Progenitor cell of endocrine pancreas (in vitro differentiated cells): ENCODE results near the gene HIGD1A. TPM values are rescaled to one million over a fixed set of nuclear protein-coding genes. Genes with fewer than 3 reads are reported as not detected.

ENCODE experiments used
- DNase-seq: peaks from one replicate; pipeline ENCODE4 v3.0.0; 2021; ENCODE audit warnings: low spot score; ENCODE audit not compliant: unreplicated experiment
- H3K27ac Mint-ChIP-seq: 2 replicates; pipeline ENCODE4 v1.8.0; 2021; ENCODE audit warnings: mild to moderate bottlenecking, moderate library complexity, mixed read lengths
- H3K27me3 Mint-ChIP-seq: 2 replicates; pipeline ENCODE4 v1.8.0; 2021; ENCODE audit warnings: mixed read lengths
- H3K36me3 Mint-ChIP-seq: 2 replicates; pipeline ENCODE4 v1.8.0; 2022; ENCODE audit warnings: mixed read lengths; ENCODE audit not compliant: insufficient read depth
- H3K4me1 Mint-ChIP-seq: 2 replicates; pipeline ENCODE4 v1.8.0; 2021; ENCODE audit warnings: low read depth, mixed read lengths
- H3K4me3 Mint-ChIP-seq: 2 replicates; pipeline ENCODE4 v1.8.0; 2021; ENCODE audit warnings: low read depth, mild to moderate bottlenecking, moderate library complexity, mixed read lengths
- H3K9me3 Mint-ChIP-seq: 2 replicates; pipeline ENCODE4 v1.8.0; 2021; ENCODE audit warnings: low read depth, mixed read lengths
- total RNA-seq: library from RNA; stranded (reverse); gene quantifications from 2 replicates; pipeline ENCODE4 v1.2.1, GENCODE V29; 2021
- TF ChIP-seq, protein P1 (sequence below): fragments of 200-600 bp; sonication (generic); IDR thresholded peaks from one replicate; pipeline ENCODE4 v1.5.0; 2021; ENCODE audit warnings: antibody characterized with exemption, mild to moderate bottlenecking; ENCODE audit not compliant: unreplicated experiment

HIGD1A gene
- total RNA-seq, 1 donor from 2014 or later = 92.3 TPM

DNA sequence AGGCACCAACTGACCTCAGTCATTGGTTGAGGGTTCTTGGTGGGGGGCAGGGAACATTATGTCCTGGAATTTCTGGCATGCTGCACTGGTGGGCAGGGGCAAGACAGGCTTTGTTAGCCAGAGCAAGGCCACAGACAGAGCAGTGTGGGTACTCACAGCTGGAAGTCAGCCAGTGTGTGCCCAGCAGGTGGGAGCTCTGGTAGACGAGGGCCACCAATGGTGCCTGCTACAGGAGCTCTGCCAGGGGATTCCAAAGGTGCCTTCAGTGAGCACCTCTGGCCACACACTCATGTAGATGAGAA is 40.1 kb upstream of the HIGD1A start:
- no peak for DNase-seq
- TF ChIP-seq, protein P1, sequence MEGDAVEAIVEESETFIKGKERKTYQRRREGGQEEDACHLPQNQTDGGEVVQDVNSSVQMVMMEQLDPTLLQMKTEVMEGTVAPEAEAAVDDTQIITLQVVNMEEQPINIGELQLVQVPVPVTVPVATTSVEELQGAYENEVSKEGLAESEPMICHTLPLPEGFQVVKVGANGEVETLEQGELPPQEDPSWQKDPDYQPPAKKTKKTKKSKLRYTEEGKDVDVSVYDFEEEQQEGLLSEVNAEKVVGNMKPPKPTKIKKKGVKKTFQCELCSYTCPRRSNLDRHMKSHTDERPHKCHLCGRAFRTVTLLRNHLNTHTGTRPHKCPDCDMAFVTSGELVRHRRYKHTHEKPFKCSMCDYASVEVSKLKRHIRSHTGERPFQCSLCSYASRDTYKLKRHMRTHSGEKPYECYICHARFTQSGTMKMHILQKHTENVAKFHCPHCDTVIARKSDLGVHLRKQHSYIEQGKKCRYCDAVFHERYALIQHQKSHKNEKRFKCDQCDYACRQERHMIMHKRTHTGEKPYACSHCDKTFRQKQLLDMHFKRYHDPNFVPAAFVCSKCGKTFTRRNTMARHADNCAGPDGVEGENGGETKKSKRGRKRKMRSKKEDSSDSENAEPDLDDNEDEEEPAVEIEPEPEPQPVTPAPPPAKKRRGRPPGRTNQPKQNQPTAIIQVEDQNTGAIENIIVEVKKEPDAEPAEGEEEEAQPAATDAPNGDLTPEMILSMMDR = no peak
- Mint-ChIP-seq H3K4me3 (no peak overlapping the region), H3K4me1 (peaks cover 12% of the 10 kb centered on the region), H3K9me3 (no peaks in the 10 kb centered on the region), H3K36me3 (no peaks in the 10 kb centered on the region), H3K27me3 (peaks cover 8% of the 10 kb centered on the region), H3K27ac (no peak overlapping the region)

DNA sequence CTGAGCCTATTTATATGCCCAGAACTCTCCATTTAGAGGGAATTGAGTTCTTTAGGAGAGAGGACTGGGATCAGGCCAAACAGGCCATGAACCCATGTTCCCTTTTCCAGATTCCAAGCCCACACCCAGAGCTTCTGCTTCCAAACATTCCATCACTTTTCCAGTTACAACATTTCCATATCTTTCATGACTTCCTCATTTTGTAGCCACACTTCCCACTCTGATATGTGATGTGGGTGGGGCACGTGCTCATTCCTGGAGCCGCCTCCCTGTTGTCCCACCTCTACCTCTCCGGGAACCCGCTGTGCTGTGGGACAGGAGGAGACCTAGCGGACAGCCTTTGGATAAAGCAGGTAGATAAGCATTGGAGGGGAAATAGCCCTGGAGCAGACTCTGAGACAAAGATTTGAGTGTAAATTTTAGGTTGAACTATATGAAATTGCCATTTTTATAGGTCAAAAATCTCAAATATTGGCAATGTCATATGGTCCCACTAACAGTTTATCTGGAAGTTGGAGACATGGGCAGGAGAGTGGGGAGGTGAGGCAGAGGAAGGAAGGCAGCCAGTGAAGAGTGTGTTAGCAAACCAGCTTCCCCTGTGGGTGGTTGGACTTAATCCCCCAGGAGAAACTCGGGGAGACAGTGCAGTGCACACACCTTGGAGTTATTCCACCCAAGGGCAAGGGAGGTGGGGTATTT is 39.6 kb upstream of the HIGD1A start:
- Mint-ChIP-seq H3K27me3 (peaks cover 8% of the 10 kb centered on the region), H3K4me3 (no peak overlapping the region), H3K27ac (no peak overlapping the region), H3K9me3 (no peaks in the 10 kb centered on the region), H3K36me3 (no peaks in the 10 kb centered on the region), H3K4me1 (peaks cover 12% of the 10 kb centered on the region)
- TF ChIP-seq, protein P1 = no peak
- no peak for DNase-seq

- TF ChIP-seq, protein P1 = no peak
- Mint-ChIP-seq H3K27me3 (peaks cover 8% of the 10 kb centered on the region), H3K4me3 (no peak overlapping the region), H3K4me1 (peaks cover 6% of the 10 kb centered on the region), H3K36me3 (no peaks in the 10 kb centered on the region), H3K27ac (no peak overlapping the region), H3K9me3 (no peaks in the 10 kb centered on the region)
- DNase-seq = no peak
Observed at GRCh38 chr3:42841332-42841731, 37.0 kb upstream of the HIGD1A start.

DNA sequence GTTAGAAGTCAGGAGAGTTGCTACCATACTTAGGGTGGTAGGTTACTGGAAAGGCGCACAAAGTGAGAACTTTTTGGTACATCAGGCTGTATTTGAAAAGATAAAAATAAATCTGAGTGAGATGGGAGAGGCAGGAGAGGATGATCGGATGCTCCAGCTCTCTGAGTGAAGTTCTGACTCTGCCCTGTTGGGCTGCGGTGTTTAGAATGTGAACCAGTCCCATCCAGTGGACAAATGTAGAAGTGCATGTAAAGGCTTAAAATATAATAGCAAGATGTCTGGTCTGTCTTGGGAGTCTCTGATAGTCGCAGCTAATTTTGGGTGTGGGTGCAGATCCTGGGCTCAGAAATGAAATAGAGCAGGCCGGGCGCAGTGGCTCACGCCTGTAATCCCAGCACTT is 35.3 kb upstream of the HIGD1A start:
- Mint-ChIP-seq H3K4me3 (no peak overlapping the region), H3K4me1 (peaks cover 6% of the 10 kb centered on the region), H3K9me3 (no peaks in the 10 kb centered on the region), H3K36me3 (no peaks in the 10 kb centered on the region), H3K27ac (no peak overlapping the region), H3K27me3 (peaks cover 11% of the 10 kb centered on the region)
- TF ChIP-seq, protein P1 = peak; percentile 71
- DNase-seq = no peak

GRCh38 chr3:42838571-42838970 is 34.3 kb upstream of the HIGD1A start:
- peaks cover 7% of the 10 kb centered on the region for H3K27me3 Mint-ChIP-seq
- no peaks in the 10 kb centered on the region for H3K4me1 Mint-ChIP-seq
- TF ChIP-seq, protein P1 = no peak
- H3K36me3 Mint-ChIP-seq = no peaks in the 10 kb centered on the region
- no peak for DNase-seq
- no peak overlapping the region for H3K27ac Mint-ChIP-seq
- no peaks in the 10 kb centered on the region for H3K9me3 Mint-ChIP-seq
- H3K4me3 Mint-ChIP-seq = no peak overlapping the region
